Spleen (tissue), 7 donors: ENCODE measurements around the gene CACNA1D.

Source experiments
- CTCF ChIP-seq, 11 experiments: fragments of 200-600 bp in 7 of 11; fragments of 450-650 bp in 4 of 11; sonication (generic) in 4 of 11; IDR thresholded peaks in 8 of 11; conservative IDR thresholded peaks in 3 of 11; 1 replicate in 7 of 11; 2 replicates in 4 of 11; pipeline versions ENCODE4 v1.4.0 to v1.8.0; 2016 to 2021; ENCODE audit warnings: antibody characterized with exemption in 11 of 11, inconsistent platforms in 4 of 11, mild to moderate bottlenecking in 1 of 11
- POLR2A ChIP-seq, 3 donors: fragments of 450-650 bp; IDR thresholded peaks; one replicate each; pipeline ENCODE4 v1.5.1; 2017; ENCODE audit warnings: antibody characterized with exemption in 3 of 3, mild to moderate bottlenecking in 1 of 3
- donor health status: DM: no; HTN: no; CAD: no; lungs with moderate emphysema.
- donor health status: DM: no; HTN: no; CAD: no.
- donor health status: DM: no; HTN: no; CAD: no.

- TF ChIP-seq CTCF (IDR thresholded peaks at IDR 0.05 in 8 of 11, conservative IDR thresholded peaks at IDR 0.05 in 3 of 11) (no peak), POLR2A (IDR thresholded peaks at IDR 0.05) (no peak)
Observed at GRCh38 chr3:53680028-53680427, 185.6 kb downstream of the CACNA1D start.
